A549 (cell line): ENCODE results near the gene PRKCE. TPM values are rescaled to one million over a fixed set of nuclear protein-coding genes. Genes with fewer than 3 reads are reported as not detected.
A peak's percentile ranks its signal among the peaks of the same experiment; 100 is the strongest.

Experiments used
- ATAC-seq, 2 experiments: fragments of 200-7000 bp in 1 of 2; fragments of >200 bp in 1 of 2; cut with Nextera tagmentation in 1 of 2; cut with Tn5 transposase in 1 of 2; 3 replicates each; pipeline versions ENCODE4 v1.8.0 to v1.9.1; 2018 to 2020; ENCODE audit warnings: mild to moderate bottlenecking in 1 of 2, moderate library complexity in 1 of 2
- CTCF ChIA-PET: fragments of 300-600 bp; sonication (Branson Sonifier 250); formaldehyde crosslinking; extraction: SDS; loops from one replicate; lab custom pipeline; 2021; ENCODE audit warnings: antibody characterized with exemption, inconsistent platforms; lab: Yijun Ruan, JAX
- POLR2A ChIA-PET: fragments of 350-600 bp; formaldehyde crosslinking; extraction: SDS; loops from one replicate; lab custom pipeline; 2021; ENCODE audit warnings: antibody characterized with exemption, inconsistent platforms; lab: Yijun Ruan, JAX
- DNase-seq, 2 experiments: peaks; one replicate each; pipeline versions ENCODE4 v3.0.0 to v3.0.0-alpha.2; 2011 to 2016; ENCODE audit warnings: low read depth in 1 of 2, low spot score in 1 of 2
- FAIRE-seq: peaks from 2 replicates; lab custom pipeline; 2011; peaks lifted over from hg19 to GRCh38; lab: Jason Lieb, UNC
- H3K27ac ChIP-seq, 2 experiments: fragments of >200 bp; sonication (Bioruptor Twin); formaldehyde crosslinking; 3 replicates each; pipeline ENCODE4 v1.5.1; 2016 to 2017
- H3K4me1 ChIP-seq: fragments of >200 bp; sonication (Bioruptor Twin); formaldehyde crosslinking; 3 replicates; pipeline ENCODE4 v1.6.1; 2016
- H3K4me2 ChIP-seq: fragments of >200 bp; sonication (Bioruptor Twin); formaldehyde crosslinking; 3 replicates; pipeline ENCODE4 v1.6.1; 2016
- H3K4me3 ChIP-seq: fragments of >200 bp; sonication (Bioruptor Twin); formaldehyde crosslinking; 3 replicates; pipeline ENCODE4 v1.5.1; 2016
- H3K9me3 ChIP-seq: fragments of >200 bp; sonication (Bioruptor Twin); formaldehyde crosslinking; 3 replicates; pipeline ENCODE4 v1.6.1; 2016
- CHD4 ChIP-seq: fragments of 200-600 bp; sonication (generic); IDR thresholded peaks from 2 replicates; pipeline ENCODE4 v1.6.1; 2016; ENCODE audit warnings: antibody characterized with exemption, mild to moderate bottlenecking, borderline replicate concordance
- E2F6 ChIP-seq: IDR thresholded peaks from 2 replicates; pipeline ENCODE4 v1.6.1; 2012; ENCODE audit warnings: low read depth, borderline replicate concordance
- ELK1 ChIP-seq: fragments of 150-350 bp; IDR thresholded peaks from 2 replicates; pipeline ENCODE4 v1.6.1; 2014; ENCODE audit warnings: low read depth, mild to moderate bottlenecking, low read length
- EP300 ChIP-seq, 2 experiments: fragments of >200 bp; sonication (Bioruptor Twin); formaldehyde crosslinking; IDR thresholded peaks; 2 replicates in 1 of 2; 3 replicates in 1 of 2; pipeline ENCODE4 v1.6.1; 2016 to 2017
- FOSL2 ChIP-seq, 2 experiments: fragments of 450-650 bp in 1 of 2; fragments of >200 bp in 1 of 2; sonication (Bioruptor Twin) in 1 of 2; formaldehyde crosslinking; IDR thresholded peaks; 2 replicates each; pipeline versions ENCODE4 v1.5.0 to v1.6.1; 2016 to 2020; ENCODE audit warnings: mild to moderate bottlenecking in 1 of 2, moderate library complexity in 1 of 2
- GATA3 ChIP-seq: IDR thresholded peaks from 2 replicates; pipeline ENCODE4 v1.6.1; 2012; ENCODE audit warnings: borderline replicate concordance
- HEYL ChIP-seq: fragments of 250-450 bp; sonication (Bioruptor Pico); IDR thresholded peaks from 2 replicates; pipeline ENCODE4 v1.8.0; 2021; ENCODE audit warnings: mild to moderate bottlenecking, moderate library complexity
- HOXB13 ChIP-seq: fragments of 250-450 bp; sonication (Bioruptor Pico); IDR thresholded peaks from 2 replicates; pipeline ENCODE4 v1.5.0; 2020; ENCODE audit warnings: low read depth, mild to moderate bottlenecking, moderate library complexity
- HOXB5 ChIP-seq: fragments of 250-450 bp; sonication (Bioruptor Pico); IDR thresholded peaks from 2 replicates; pipeline ENCODE4 v1.5.0; 2020; ENCODE audit warnings: mild to moderate bottlenecking, moderate library complexity
- MAFK ChIP-seq: fragments of 450-650 bp; IDR thresholded peaks from 2 replicates; pipeline ENCODE4 v1.6.1; 2014; ENCODE audit not compliant: partially characterized antibody
- MAX ChIP-seq: IDR thresholded peaks from 2 replicates; pipeline ENCODE4 v1.6.1; 2012
- NPAS2 ChIP-seq: fragments of 250-450 bp; sonication (Bioruptor Pico); IDR thresholded peaks from 2 replicates; pipeline ENCODE4 v1.8.0; 2022; ENCODE audit warnings: mild to moderate bottlenecking, moderate library complexity, borderline replicate concordance
- PBX3 ChIP-seq: IDR thresholded peaks from 2 replicates; pipeline ENCODE4 v1.6.1; 2012
- POLR2A ChIP-seq: IDR thresholded peaks from 2 replicates; pipeline ENCODE4 v1.6.1; 2012; ENCODE audit warnings: mild to moderate bottlenecking, low read length
- RNF2 ChIP-seq: fragments of 200-600 bp; sonication (generic); IDR thresholded peaks from 2 replicates; pipeline ENCODE4 v1.6.1; 2016; ENCODE audit warnings: low read depth, mild to moderate bottlenecking, antibody characterized with exemption, moderate library complexity, borderline replicate concordance
- SREBF2 ChIP-seq: fragments of 450-650 bp; IDR thresholded peaks from 2 replicates; pipeline ENCODE4 v1.6.1; 2014; ENCODE audit warnings: mild to moderate bottlenecking, moderate library complexity
- TFCP2L1 ChIP-seq: fragments of 250-450 bp; sonication (Bioruptor Pico); IDR thresholded peaks from 2 replicates; pipeline ENCODE4 v1.5.0; 2021; ENCODE audit warnings: mild to moderate bottlenecking
- ZFP36 ChIP-seq: fragments of 450-650 bp; IDR thresholded peaks from 2 replicates; pipeline ENCODE4 v1.6.1; 2014; ENCODE audit warnings: borderline replicate concordance; ENCODE audit not compliant: partially characterized antibody
- ZNF302 ChIP-seq: fragments of 250-450 bp; sonication (Bioruptor Pico); IDR thresholded peaks from 2 replicates; pipeline ENCODE4 v1.9.0; 2021; ENCODE audit warnings: inconsistent platforms, mild to moderate bottlenecking, moderate library complexity
- WGBS: methylation state at CpG from one replicate; pipeline ENCODE4 v1.1.6; 2017; ENCODE audit errors: missing lambda C conversion rate; 5-methylcytosine and 5-hydroxymethylcytosine counted together
- polyA plus RNA-seq, 4 experiments: library from polyadenylated mRNA; depleted of rRNA in 3 of 4; stranded (reverse); fragments of >200 nt; fragmentation: RNase III in 1 of 4; extraction: RNeasy Plus Mini Kit Qiagen cat#74134 plus additional on column Dnase treatment in 1 of 4; gene quantifications; 2 replicates in 3 of 4; 3 replicates in 1 of 4; pipeline ENCODE4 v1.2.3, GENCODE V29; 2011 to 2017
- TF ChIP-seq, protein P1 (sequence below): fragments of 200-600 bp; sonication (generic); IDR thresholded peaks from 2 replicates; pipeline ENCODE4 v1.6.1; 2016; ENCODE audit warnings: antibody characterized with exemption, mild to moderate bottlenecking, moderate library complexity

PRKCE gene
- polyA plus RNA-seq, 2 of the 4 experiments (the other 2 are of a cell fraction), result 11.5 to 12.0 TPM

DNA sequence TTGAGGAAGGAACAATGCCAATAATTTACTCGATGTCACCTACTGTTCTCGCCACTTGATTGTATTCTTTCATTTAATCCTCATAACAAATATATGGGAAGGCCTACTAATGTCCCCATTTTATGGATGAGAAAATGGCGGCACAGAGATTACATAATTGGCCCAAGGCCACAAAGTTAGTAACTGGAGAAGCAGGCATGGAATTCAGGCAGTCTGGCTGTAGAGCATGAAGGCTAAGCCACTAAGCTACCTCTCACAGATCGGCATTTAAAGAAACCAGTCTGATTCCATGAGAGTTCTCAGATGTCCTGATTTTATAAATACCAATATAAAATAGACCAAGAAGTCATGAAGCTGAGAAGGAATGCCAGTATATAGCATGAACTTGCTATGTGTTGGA, 523.9 kb downstream of the PRKCE start:
- no peak overlapping the region for H3K4me3 ChIP-seq
- ChIA-PET CTCF (no interaction called here), POLR2A (no interaction called here)
- 94% methylated on average over 4 of the region's 4 CpGs for WGBS
- FAIRE-seq (no peak), ATAC-seq (no peak), DNase-seq (no peak)
- H3K9me3 ChIP-seq, result no peaks in the 10 kb centered on the region
- TF ChIP-seq POLR2A, result no peak
- H3K27ac ChIP-seq, result no peak overlapping the region
- H3K4me2 ChIP-seq, result no peak overlapping the region
- peaks cover 49% of the 10 kb centered on the region for H3K4me1 ChIP-seq

DNA sequence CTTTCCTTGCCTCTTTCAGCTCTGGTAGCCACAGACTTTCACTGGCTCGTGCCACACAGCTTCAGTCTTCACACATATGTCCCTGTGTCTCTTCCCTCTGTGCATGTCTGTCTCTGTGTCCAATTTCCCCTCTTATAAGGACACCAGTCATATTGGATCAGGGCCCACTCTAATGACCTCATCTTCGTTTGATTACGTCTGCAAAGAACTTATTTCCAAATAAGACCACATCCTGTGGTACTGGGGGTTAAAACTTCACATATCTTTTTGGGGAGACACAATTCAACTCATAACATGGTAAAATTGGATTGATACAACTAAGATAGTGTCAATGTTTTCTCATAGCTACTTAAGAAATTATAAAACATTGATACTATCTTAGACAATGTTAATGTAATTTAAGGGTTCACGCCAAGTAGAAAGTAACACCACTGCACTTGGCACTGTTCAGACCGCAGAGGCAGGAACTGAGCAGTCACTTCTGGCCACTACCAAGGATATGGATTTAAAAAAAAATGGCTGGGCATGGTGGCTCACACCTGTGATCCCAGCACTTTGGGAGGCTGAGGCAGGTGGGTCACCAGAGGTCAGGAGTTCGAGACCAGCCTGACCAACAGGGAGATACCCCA, 526.1 kb downstream of the PRKCE start:
- Histone ChIP-seq H3K4me2 (no peak overlapping the region), H3K27ac (peak overlapping the region in 1 of 2 experiments; percentile 13; a peak in 1 of 6 replicates), H3K4me1 (peaks cover 28% of the 10 kb centered on the region), H3K4me3 (no peak overlapping the region), H3K9me3 (no peaks in the 10 kb centered on the region)
- DNase-seq (no peak), ATAC-seq (no peak), FAIRE-seq (no peak)
- WGBS, result 88% methylated on average over 6 of the region's 6 CpGs
- POLR2A ChIA-PET, result no interaction called here
- TF ChIP-seq ZNF302 (CRISPR knock-in tag) (no peak), CHD4 (no peak), GATA3 (no peak), E2F6 (no peak), MAX (no peak), MAFK (no peak), ZFP36 (no peak), HOXB13 (CRISPR knock-in tag) (no peak), EP300 (IDR thresholded peaks at IDR 0.05) (no peak), PBX3 (no peak), FOSL2 (IDR thresholded peaks at IDR 0.05) (no peak), FOSL2 (CRISPR knock-in tag; IDR thresholded peaks at IDR 0.05) (no peak), NPAS2 (CRISPR knock-in tag) (no peak), SREBF2 (no peak), ELK1 (no peak), TFCP2L1 (CRISPR knock-in tag) (no peak), RNF2 (no peak), HEYL (no peak), HOXB5 (CRISPR knock-in tag) (no peak)
- TF ChIP-seq, protein P1, sequence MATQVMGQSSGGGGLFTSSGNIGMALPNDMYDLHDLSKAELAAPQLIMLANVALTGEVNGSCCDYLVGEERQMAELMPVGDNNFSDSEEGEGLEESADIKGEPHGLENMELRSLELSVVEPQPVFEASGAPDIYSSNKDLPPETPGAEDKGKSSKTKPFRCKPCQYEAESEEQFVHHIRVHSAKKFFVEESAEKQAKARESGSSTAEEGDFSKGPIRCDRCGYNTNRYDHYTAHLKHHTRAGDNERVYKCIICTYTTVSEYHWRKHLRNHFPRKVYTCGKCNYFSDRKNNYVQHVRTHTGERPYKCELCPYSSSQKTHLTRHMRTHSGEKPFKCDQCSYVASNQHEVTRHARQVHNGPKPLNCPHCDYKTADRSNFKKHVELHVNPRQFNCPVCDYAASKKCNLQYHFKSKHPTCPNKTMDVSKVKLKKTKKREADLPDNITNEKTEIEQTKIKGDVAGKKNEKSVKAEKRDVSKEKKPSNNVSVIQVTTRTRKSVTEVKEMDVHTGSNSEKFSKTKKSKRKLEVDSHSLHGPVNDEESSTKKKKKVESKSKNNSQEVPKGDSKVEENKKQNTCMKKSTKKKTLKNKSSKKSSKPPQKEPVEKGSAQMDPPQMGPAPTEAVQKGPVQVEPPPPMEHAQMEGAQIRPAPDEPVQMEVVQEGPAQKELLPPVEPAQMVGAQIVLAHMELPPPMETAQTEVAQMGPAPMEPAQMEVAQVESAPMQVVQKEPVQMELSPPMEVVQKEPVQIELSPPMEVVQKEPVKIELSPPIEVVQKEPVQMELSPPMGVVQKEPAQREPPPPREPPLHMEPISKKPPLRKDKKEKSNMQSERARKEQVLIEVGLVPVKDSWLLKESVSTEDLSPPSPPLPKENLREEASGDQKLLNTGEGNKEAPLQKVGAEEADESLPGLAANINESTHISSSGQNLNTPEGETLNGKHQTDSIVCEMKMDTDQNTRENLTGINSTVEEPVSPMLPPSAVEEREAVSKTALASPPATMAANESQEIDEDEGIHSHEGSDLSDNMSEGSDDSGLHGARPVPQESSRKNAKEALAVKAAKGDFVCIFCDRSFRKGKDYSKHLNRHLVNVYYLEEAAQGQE, result no peak
- CTCF ChIA-PET, result interaction anchor here (0.7 to 1.7 kb wide), 4 partner anchors 11 to 114 kb away, joined by 3 to 4 read pairs (median 3); no protein-coding TSS in a partner anchor
